HK-2 (cell line): ENCODE measurements around the gene SLC6A3.

Source experiments
- DNase-seq: peaks from one replicate; pipeline ENCODE4 v3.0.0-alpha.2; 2018; ENCODE audit not compliant: unreplicated experiment

SLC6A3 gene

DNA sequence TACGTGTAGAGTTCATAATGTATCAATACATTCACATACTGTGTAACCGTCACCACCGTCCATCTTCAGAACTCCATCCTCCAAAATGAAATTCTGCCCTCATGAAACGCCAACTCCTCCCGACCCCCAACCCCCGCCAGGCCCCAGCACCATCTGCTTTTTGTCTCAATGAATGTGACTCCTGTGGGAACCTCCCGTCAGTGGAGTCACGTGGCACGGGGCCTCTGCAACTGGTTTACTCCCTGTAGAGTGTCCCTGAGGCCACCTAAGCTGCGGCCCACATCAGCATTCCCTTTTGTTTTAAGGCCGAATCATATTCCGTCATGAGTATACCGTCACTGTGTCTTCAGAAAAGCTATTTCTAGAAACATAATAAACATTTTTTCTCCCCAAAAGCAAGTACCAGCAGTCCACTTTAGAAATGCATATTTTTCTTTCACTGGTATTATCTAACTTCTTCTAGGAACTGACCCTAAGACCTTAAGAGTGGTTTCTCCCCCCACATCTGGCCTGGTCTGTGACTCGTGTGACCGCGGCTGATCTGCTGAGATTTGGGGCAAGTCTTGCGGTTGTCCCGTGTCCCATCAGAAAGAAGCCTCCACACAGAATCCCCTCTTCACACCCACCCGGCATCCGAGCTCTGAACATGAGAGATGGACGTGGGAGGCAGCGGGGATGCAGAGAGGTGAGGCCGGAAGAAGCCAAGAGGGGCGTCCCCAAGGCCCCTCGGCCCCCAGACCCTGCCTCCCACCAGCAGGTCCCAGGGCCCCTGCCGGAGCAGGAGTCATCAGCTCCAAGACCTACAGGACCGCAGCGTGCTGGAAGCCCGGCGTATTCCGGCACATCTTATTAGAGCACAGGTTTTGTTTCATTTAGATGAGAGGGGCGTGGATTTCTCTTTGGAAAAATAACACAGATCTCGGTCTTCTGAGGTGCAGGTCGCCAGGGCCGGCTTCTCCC, 38.3 kb downstream of the SLC6A3 start:
- DNase-seq: no peak

DNA sequence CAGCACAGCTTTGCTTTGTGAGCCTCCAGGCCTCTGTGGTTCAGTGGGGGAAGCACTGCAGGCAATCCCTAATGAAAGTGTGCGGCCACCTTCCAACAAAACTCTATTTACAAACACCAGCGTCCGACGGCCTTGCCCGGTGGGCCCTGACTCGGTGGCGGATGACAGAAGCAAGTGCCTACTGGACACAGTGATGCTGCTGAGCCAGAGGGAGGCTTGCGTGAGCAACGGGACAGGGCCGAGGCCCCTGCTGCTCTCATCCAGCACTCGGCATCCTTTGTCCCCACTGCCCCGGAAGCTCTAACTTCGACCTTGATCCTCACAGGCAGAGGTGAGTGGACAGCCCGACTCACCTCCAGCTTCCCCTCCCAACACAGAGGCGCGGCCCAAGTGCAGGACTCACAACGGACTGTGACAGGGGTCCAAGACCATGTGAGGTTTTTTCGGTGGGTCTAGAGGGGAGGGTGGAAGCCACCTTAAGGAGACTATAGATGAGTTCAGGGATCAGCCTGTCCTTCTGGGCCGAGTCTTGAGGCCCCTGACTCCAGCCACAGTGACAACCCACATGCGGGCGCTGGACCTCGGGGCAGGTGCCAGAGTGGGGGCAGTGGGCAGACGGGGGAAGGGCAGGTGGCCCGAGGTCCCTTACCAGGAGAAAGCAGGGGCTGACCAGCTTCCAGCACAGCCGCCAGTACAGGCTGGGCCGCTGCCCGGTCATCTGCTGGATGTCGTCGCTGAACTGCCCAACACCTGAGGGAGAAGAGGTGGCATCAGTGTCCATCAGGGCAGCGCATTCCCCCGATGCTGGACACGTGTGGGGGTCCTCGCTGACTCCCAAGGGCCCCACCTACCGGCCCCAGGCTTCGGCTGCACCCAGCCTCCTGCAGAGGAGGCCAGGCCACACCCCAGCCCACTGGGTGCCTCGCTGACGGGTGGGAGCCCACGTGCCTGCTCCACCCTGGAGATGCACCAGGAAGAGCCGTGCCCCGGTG, 39.4 kb downstream of the SLC6A3 start:
- DNase-seq: no peak

DNA sequence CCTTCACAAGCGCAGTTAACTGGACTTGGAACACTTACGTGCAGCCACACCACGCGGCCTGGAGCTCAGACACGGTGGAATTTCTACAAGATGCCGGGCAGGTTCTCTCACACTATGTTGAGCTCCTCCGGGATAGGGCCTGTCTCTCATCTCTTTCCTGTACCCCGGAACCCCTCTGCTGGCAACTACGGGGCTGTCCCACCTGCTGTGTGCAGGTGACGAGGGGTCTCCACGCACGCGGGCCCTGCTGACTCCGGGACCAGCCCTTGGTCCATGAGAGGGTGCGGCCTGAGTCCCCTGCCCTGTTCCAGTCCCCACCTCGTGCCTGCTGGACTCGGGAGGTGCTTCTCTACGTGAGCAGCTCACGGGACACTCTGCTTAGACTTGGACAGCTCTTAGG, 40.1 kb downstream of the SLC6A3 start:
- no peak for DNase-seq

DNA sequence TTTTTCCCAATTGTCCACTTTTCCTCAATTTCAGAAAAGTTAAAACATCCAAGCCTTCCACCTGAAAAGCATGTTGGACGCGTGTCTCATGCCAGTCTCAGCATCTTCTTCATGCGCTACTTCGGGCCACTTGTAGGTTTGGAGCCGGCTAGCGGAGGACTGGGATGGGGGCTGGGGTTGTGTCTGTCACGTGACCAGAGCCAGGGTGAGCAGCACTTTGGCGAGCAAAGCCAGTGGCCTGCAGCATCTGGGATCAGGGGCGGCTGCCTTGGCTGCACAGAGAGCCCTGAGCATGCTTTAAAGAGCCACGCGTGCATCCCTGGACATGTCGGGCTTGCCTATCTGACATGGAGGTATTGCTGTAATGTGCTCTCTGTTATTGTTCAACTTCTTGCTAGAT, 41.2 kb downstream of the SLC6A3 start:
- no peak for DNase-seq

DNA sequence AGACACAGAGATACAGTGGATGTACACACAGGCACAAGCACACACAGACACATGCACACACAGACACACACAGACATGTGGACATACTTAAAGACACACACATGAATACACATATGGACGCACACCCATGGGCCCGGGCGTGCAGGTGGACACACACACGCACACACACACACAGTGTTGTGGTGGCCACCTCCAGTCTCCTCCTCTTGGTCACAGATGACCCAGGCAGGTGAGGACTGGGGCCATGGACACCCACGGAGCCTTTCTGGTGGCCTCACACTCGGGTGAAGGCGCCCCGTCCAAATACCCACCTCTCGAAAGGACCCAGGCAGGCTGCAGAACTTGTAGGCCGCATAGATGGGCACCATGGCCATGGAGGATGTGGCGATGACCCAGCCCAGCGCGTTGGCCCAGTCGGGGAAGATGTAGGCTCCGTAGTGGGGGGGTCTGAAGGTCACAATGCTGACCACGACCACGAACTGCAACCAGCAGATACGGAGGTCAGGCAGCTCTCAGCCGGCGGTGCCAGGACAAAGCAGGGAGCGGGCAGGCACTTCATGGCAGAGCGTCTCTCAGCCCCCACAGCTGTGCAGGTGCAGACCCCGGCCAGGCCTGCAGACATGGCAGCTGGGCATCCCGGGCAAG, 42.5 kb downstream of the SLC6A3 start:
- DNase-seq: no peak

DNA sequence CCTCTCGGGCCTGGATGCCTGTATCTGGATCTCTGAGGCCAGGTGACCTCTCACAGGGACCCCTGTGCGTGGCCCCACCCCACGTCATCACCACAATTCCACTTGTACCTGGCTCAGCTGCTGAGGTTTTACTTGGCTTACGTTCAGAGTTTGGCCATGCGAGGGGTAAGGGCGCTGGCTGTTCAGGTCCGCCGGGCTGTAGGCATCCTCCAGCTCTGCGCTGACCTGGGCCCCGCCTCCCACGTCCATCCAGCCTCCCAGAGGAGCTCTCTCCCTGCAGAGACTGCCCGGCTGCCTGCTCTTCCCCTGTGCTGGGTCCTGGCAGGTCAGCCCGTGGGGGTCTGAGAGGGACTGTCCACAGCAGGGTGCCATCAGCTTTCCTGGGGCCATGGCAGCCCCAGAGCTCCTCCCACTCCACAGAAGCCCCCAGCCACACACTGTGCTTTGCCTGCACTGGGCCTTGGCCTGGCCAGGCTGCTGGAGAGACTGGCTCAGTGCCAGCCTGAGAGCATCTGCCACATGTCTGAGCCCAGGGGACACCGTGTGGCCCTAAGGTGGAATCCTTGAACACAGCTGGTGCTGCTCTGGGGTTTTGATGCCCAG, 43.6 kb downstream of the SLC6A3 start:
- no peak for DNase-seq

DNA sequence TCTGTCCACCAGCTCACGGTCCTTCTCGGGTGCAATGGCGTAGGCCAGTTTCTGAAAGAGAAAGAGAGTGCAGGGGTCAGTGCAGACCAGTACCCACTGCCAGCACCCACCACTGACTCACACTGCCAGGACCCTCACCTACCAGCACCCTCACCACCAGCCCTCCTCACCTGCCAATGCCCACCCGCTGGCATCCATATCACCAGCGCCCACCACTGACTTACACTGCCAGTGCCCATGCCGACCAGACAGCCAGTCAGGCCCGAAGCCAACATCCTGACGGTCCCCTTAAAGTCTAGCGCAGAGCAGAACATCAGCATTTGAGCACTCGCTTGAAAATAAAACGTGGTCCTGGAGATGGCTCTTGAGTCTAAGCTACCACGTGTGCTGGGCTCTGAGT, 44.3 kb downstream of the SLC6A3 start:
- DNase-seq: no peak

DNA sequence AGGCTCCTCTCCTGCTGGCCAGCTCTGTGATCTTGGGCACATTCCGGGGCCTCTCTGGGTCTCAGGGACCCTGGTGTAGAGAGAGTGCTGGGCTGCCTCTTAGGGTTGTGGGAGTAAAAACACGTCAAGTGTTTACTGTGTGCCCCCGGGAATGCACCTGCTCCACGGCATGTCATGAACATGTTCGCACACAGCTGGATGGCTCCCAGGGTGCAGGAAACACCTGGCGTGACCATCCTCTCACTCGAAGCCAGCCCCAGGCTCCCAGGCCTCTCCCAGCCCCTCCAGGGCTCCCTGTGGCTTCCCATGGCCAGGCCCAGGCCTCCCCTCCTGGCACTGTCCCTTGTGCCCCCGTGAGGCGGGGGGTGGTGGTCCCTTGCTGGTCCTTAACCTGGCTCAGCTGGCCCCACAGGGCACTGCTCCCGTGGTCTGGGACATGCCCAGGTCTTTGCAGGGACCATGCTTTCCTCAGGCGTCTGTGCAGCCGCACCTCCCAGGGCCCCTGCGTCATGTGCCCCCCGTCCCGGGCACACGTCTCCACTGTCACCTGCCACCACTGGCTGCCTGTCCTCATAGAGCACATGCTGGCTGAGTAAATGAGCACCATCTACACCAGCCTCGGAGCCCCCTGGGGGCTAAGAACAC, 44.9 kb downstream of the SLC6A3 start:
- no peak for DNase-seq

DNA sequence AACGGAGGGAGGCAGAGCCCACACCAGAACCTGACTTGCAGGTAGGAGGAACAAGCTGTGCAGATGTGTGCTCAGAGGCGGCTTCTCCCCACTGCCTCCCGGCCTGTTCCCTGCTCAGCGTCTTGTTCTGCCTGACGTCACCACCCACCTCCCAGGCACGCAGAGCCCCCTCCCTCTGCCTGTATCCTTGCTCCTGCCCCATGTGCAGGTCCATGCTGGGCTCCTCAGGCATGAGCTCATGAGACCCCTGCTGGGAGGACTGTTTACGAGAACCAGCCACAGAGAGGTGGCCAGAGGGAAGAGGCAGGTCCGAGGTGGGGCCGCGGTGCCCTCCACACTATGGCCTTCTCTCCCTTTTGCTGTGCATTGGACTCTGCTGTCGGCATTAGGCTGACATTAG, 45.5 kb downstream of the SLC6A3 start:
- no peak for DNase-seq

DNA sequence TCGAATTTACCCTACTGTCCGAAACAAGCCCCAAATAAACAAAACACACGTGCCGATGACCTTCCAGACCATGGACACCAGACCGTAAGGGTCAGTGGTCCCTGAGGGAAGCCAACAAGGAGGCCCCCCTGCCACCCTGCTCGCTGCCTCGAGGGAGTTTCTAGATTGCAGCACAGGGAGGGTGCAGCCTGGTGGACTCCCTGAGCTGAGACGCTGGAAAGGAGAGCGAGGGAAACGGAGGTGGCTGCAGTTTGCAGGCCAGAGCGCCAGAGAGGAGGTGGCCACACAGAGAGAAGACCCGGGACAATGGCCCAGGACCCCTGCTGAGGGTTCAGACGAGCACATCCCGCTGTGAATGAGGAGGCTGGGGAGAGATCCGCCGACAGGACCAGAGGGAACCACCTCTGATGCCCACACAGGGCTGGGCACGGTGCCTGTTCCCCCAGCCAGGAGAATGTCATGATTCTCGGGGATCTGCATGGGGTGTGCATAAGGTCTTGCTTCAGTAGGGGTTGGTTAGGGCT, 48.9 kb downstream of the SLC6A3 start:
- no peak for DNase-seq

DNA sequence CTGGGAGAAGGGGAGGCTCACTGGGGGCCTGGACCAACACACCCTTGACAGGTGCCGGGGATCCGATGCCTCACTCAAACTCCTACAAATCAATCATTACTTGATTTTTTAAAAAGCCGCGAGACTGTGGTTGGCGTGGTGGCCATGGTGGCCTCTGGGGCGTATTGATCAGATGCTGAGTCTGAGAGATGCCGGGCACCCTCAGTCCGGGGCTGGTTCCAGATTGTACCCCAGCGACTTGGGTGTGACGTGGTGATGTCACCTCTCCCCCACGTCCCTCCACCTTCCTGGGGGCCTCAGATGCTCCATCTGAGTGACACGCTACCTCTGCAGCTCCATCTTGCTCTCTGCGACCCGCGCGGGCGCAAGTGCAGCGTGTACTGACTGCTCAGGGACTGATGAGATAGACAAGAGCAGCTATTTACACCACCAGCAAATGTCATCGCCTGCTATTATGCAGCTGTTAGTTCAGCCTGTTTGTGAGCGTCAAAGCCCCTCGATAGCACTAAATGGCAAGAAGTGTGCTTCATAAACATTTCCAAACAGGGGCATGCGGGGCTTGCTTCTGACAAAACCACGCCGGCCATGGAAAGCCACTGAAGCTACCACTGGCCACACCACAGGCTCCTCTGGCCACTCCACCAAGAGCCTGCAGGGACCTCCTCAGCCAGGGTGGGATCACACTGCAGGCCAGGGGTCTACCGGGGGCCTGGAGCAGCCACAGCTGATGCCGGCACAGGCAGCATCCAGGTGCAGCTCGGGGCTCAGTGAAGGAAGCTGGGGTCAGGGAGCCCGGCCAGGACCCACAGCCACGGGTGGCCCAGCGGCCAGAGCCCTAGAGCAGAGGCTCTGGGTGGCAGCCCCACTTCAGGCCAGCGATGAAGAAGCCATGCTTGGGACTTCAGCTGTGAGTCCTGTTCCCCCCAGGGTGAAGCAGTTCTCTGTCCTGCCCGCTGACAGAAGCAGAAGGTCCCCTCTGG, 50.1 kb downstream of the SLC6A3 start:
- no peak for DNase-seq

DNA sequence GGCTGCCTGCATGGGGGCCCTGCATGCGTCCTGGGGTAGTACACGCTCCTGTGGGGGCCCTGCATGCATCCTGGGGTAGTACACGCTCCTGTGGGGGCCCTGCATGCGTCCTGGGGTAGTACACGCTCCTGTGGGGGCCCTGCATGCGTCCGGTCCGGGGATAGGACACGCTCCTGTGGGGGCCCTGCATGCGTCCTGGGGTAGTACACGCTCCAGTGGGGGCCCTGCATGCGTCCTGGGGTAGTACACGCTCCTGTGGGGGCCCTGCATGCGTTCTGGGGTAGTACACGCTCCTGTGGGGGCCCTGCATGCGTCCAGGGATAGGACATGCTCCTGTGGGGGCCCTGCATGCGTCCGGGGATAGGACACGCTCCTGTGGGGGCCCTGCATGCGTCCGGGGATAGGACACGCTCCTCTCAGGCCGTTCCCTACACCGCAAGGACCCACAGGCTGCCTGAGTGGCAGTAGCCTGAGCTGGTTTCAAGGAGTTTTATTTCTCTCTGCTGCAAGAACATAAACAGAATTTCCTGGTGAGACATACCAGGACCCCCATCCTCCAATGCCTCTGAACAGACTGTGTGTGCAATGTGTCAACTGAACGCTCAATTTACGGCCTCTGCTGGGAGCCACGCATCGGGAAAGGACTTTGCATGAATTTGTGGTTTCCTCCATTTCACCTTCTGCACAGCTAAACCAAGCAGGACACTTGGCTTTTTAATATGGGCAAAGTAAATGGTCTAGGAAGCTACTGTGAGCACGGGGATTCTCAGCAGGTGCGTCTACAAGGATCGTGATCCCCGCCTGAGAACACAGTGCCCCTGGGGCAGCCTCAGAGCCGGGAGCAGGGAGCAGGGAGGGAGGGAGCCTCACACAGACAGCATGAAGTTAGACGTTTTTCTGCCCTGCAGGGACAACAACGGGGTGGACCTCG, 51.4 kb downstream of the SLC6A3 start:
- DNase-seq: no peak

DNA sequence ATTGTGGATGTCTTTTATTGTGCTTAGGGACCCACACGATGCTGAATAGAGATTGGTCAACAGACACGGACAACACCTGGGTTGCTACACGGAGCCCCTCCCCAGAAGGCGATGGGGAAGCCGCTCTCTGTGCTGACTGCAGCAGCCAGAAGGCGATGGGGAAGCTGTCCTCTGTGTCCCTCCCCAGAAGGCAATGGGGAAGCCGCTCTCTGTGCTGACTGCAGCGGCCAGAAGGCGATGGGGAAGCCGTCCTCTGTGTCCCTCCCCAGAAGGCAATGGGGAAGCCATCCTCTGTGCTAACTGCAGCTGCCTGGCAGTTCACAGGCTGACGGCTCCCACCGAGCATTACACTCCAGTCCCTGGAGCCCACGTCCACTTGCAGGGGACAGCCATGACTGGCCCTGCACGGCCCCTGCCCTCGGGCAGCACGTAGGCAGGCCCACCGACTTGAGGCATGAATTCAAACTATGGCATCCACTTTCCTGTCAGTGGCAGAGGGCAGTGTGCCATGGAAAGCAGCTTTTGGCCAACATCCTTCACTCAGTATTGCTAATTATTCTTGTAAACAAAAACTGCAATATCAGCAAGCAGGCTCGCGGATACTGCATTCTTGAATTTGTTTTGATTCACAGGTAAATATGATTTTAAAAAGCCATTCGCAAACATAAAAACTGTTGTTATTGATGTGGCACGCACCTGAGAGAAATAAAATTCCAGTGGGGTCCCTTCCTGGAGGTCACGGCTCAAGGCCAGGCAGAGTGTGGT, 52.3 kb downstream of the SLC6A3 start:
- DNase-seq: no peak

DNA sequence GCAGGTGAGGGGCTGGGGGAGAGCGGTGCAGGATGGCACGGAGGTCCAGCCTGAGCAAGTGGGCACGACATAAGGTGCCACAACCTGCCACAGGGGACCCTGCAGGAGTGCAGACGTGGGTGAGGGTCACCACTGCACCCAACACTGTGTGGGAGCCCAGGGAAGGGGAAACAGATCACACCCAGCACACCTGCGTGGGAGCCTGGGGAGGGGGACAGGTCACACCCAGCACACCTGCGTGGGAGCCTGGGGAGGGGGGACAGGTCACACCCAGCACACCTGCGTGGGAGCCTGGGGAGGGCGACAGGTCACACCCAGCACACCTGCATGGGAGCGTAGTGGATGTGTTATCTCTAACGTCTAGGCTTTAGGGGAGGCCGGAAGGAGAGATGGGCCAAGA, 53.0 kb downstream of the SLC6A3 start:
- no peak for DNase-seq

DNA sequence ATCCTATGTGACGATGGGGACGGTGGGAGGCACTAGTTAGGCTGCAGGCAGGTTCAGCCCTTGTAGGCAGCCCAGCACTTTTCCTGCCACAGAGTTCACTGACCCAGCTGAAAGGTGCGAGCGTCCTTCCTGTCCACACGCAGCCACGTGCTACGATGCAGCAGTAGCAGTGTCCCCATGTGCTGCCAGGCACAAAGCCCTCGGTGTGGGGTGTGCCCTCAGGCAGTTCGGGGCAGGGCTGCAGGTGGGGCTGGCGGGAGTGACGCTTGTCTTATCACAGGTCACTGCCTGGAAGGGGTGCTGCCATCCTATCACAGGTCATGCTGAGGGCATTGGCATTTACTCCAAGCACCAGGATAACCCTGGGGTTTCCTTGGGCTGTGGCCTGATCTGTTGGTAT, 53.5 kb downstream of the SLC6A3 start:
- DNase-seq: no peak

DNA sequence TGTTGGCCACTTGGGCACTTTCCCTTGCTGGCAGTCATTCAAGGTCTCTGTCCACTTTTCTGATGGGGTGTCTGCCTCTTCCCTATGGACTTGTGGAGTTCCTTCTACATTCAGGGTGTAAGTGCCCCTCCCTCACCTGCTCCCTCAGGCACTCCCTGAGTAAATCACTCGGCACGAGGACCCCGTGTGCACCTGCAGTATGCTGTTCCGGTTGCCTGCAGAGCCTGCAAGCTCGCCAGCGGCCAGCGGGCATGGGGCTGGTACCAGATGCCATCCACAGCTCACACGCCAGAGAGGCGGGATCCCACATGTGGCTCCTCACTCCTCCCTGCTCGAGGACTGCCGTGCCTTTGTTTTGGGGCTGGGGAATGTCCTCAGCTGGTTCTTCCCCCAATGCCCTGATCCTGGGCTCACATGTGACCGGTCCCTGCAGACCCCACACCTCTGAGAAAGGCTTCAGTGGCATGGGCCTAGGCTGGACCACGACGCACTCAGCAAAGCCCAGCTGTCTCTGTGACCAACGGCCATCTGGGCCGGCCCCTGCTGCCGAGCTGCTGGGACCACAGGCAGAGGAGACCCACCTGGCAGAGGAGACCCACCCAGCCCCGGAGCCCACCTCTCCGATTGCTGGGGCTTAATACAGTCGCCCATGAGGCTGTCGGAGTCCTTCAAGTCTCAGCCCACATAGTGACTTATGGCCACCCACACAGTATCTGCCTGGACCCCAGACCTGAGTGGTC, 54.2 kb downstream of the SLC6A3 start:
- no peak for DNase-seq

DNA sequence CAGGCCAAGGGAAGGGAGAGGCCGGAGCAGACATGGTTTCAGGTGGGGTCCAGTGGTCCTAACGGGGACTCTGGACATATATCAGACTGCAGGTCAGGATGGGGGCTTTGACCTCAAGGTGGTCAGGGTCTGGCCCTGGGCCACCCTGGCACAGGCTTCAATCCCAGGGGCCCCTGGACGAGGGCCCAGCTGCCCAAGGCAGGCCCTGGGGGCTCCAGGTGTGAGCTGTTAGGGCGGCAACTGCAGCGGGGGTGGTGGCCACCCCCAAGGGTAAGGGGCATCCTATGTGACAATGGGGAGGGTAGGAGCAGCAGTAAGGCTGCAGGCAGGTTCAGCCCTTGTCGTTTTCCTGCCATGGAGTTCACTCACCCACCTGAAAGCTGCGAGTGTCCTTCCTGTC, 54.9 kb downstream of the SLC6A3 start:
- DNase-seq: no peak
